Measurements from ENCODE around the gene NCAPD2.

The NCAPD2 gene

DNA sequence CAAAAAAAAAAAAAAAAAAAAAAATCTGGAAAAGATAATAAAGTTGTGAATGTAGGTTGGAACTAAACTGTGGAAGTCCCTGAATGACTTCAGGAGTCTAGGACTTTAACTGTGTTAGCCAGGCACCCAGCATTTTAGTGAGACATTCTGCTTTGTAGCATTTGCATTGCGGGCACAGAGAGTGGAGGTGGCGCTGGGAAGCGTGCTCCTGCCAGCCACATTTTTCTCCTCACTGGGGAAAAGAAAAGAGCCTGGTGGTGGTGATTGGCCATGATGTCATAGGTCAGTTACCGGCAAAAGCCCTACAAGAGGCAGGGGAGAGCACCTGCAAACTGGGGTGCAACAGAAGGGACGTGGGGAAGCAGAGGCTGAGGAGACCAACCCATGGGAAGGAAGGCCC, 30.7 kb downstream of the NCAPD2 start:
- H3K79me2 ChIP-seq (ENCODE audit: low read length) = no peaks in the 10 kb centered on the region
- H3K9ac ChIP-seq (ENCODE audit: low read length) = no peak overlapping the region
- no peak overlapping the region for H3K4me3 ChIP-seq (ENCODE audit: low read length)
- H3K27me3 ChIP-seq (ENCODE audit: low read depth, low read length) = no peaks in the 10 kb centered on the region
- TF ChIP-seq EZH2phosphoT487 (IDR thresholded peaks at IDR 0.05; ENCODE audit: low read depth) = no peak
- TF ChIP-seq, protein P1, sequence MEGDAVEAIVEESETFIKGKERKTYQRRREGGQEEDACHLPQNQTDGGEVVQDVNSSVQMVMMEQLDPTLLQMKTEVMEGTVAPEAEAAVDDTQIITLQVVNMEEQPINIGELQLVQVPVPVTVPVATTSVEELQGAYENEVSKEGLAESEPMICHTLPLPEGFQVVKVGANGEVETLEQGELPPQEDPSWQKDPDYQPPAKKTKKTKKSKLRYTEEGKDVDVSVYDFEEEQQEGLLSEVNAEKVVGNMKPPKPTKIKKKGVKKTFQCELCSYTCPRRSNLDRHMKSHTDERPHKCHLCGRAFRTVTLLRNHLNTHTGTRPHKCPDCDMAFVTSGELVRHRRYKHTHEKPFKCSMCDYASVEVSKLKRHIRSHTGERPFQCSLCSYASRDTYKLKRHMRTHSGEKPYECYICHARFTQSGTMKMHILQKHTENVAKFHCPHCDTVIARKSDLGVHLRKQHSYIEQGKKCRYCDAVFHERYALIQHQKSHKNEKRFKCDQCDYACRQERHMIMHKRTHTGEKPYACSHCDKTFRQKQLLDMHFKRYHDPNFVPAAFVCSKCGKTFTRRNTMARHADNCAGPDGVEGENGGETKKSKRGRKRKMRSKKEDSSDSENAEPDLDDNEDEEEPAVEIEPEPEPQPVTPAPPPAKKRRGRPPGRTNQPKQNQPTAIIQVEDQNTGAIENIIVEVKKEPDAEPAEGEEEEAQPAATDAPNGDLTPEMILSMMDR (IDR thresholded peaks at IDR 0.05; ENCODE audit: low read depth, low read length) = no peak
- no peak overlapping the region for H3K4me2 ChIP-seq (ENCODE audit: low read length)
- H4K20me1 ChIP-seq (ENCODE audit: insufficient read depth, low read length) = no peaks in the 10 kb centered on the region
- peaks cover 88% of the 10 kb centered on the region for H3K36me3 ChIP-seq (replicated peaks; ENCODE audit: low read depth, low read length)
- H3K27ac ChIP-seq (ENCODE audit: low read length) = no peak overlapping the region
- no peak overlapping the region for H2AFZ ChIP-seq (ENCODE audit: low read depth, low read length)
- H3K4me1 ChIP-seq (ENCODE audit: low read length) = no peaks in the 10 kb centered on the region
- no peaks in the 10 kb centered on the region for H3K9me3 ChIP-seq (ENCODE audit: insufficient read depth, low read length)

DNA sequence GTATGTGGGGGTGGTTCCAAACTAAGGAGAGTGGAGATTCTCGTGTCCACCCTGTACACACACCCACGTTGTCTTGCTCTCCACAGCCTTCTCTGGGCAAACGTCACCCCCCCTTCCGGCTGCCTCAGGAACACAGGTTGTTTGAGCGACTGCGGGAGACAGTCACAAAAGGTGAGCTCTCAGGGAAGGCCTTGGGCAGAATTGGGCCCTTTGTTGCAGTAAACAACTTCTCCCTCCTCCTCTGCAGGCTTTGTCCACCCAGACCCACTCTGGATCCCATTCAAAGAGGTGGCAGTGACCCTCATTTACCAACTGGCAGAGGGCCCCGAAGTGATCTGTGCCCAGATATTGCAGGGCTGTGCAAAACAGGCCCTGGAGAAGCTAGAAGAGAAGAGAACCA, 32.3 kb downstream of the NCAPD2 start:
- Histone ChIP-seq H3K36me3 (replicated peaks; ENCODE audit: low read depth, low read length) (peaks cover 93% of the 10 kb centered on the region), H3K4me2 (ENCODE audit: low read length) (no peak overlapping the region), H3K4me1 (ENCODE audit: low read length) (no peaks in the 10 kb centered on the region), H3K27ac (ENCODE audit: low read length) (no peak overlapping the region), H4K20me1 (ENCODE audit: insufficient read depth, low read length) (no peaks in the 10 kb centered on the region), H3K9me3 (ENCODE audit: insufficient read depth, low read length) (no peaks in the 10 kb centered on the region), H2AFZ (ENCODE audit: low read depth, low read length) (no peak overlapping the region), H3K79me2 (ENCODE audit: low read length) (no peaks in the 10 kb centered on the region), H3K9ac (ENCODE audit: low read length) (no peak overlapping the region), H3K27me3 (ENCODE audit: low read depth, low read length) (no peaks in the 10 kb centered on the region), H3K4me3 (ENCODE audit: low read length) (no peak overlapping the region)
- no peak for TF ChIP-seq EZH2phosphoT487 (IDR thresholded peaks at IDR 0.05; ENCODE audit: low read depth)
- TF ChIP-seq, protein P1 (IDR thresholded peaks at IDR 0.05; ENCODE audit: low read depth, low read length) = no peak

DNA sequence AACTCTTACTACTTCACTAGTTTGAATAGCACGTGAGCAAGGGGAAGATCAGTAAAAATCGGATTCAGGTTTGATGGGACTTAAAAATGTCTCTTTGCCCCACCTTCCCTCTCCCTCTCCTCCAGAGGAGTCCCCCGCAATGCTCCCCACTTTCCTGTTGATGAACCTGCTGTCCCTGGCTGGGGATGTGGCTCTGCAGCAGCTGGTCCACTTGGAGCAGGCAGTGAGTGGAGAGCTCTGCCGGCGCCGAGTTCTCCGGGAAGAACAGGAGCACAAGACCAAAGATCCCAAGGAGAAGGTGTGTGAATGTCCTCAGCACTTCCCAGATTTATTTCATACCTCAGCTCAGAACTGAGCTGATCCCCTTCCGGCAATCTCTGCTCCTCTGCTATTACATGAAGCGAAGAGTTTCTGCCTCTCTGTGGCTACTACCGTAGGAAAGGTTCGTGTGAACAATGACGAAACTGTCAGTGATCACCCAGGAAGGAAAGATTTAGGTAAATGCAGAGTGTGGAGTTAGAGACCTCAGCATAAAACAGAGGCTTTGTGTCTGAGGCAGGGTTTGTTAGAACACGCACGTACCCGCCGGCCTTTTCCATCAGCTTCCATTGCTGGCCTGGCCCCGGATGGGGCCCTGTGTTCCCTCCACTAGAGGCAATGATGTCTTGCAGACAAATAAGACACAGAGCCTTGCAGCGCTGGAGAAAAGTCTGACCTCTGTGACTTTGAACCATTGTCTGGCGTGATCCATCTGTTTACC, 33.0 kb downstream of the NCAPD2 start:
- no peaks in the 10 kb centered on the region for H4K20me1 ChIP-seq (ENCODE audit: insufficient read depth, low read length)
- TF ChIP-seq, protein P1 (IDR thresholded peaks at IDR 0.05; ENCODE audit: low read depth, low read length) = no peak
- no peak for TF ChIP-seq EZH2phosphoT487 (IDR thresholded peaks at IDR 0.05; ENCODE audit: low read depth)
- H3K9me3 ChIP-seq (ENCODE audit: insufficient read depth, low read length) = no peaks in the 10 kb centered on the region
- no peak overlapping the region for H3K9ac ChIP-seq (ENCODE audit: low read length)
- H3K4me3 ChIP-seq (ENCODE audit: low read length) = no peak overlapping the region
- H3K27me3 ChIP-seq (ENCODE audit: low read depth, low read length) = no peaks in the 10 kb centered on the region
- no peak overlapping the region for H3K27ac ChIP-seq (ENCODE audit: low read length)
- no peak overlapping the region for H2AFZ ChIP-seq (ENCODE audit: low read depth, low read length)
- H3K79me2 ChIP-seq (ENCODE audit: low read length) = peaks cover 2% of the 10 kb centered on the region; the same call in 1 of the 2 replicates
- H3K4me1 ChIP-seq (ENCODE audit: low read length) = peaks cover 1% of the 10 kb centered on the region
- H3K36me3 ChIP-seq (replicated peaks; ENCODE audit: low read depth, low read length) = peaks cover 90% of the 10 kb centered on the region
- no peak overlapping the region for H3K4me2 ChIP-seq (ENCODE audit: low read length)

DNA sequence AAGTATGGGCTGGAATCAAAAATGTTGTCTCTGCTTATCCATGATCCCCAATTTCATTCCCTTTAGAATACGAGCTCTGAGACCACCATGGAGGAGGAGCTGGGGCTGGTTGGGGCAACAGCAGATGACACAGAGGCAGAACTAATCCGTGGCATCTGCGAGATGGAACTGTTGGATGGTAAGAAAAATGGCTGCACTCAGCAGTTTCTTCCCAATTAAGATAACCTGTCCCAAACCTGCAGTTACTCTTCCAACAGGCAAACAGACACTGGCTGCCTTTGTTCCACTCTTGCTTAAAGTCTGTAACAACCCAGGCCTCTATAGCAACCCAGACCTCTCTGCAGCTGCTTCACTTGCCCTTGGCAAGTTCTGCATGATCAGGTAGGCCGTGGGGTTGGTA, 33.8 kb downstream of the NCAPD2 start:
- H2AFZ ChIP-seq (ENCODE audit: low read depth, low read length) = no peak overlapping the region
- H3K27ac ChIP-seq (ENCODE audit: low read length) = no peak overlapping the region

More for the DNA sequence above, 33.8 kb downstream of the NCAPD2 start:
- Histone ChIP-seq H4K20me1 (ENCODE audit: insufficient read depth, low read length) (no peaks in the 10 kb centered on the region), H3K9ac (ENCODE audit: low read length) (no peak overlapping the region), H3K4me1 (ENCODE audit: low read length) (peaks cover 9% of the 10 kb centered on the region), H3K79me2 (ENCODE audit: low read length) (peaks cover 10% of the 10 kb centered on the region), H3K4me3 (ENCODE audit: low read length) (no peak overlapping the region), H3K4me2 (ENCODE audit: low read length) (no peak overlapping the region), H3K27me3 (ENCODE audit: low read depth, low read length) (no peaks in the 10 kb centered on the region), H3K36me3 (replicated peaks; ENCODE audit: low read depth, low read length) (peaks cover 89% of the 10 kb centered on the region), H3K9me3 (ENCODE audit: insufficient read depth, low read length) (no peaks in the 10 kb centered on the region)
- TF ChIP-seq, protein P1 (IDR thresholded peaks at IDR 0.05; ENCODE audit: low read depth, low read length) = no peak
- no peak for TF ChIP-seq EZH2phosphoT487 (IDR thresholded peaks at IDR 0.05; ENCODE audit: low read depth)
